Transverse colon (tissue), 3 donors: ENCODE results near the gene SOX5.

Source experiments
- EP300 ChIP-seq: sonication (generic); formaldehyde crosslinking; IDR thresholded peaks from one replicate; pipeline ENCODE4 v1.6.1; 2017; ENCODE audit warnings: antibody characterized with exemption, low read depth
- TF ChIP-seq, protein P1 (sequence below), 5 experiments: fragments of 200-600 bp in 3 of 5; fragments of 450-650 bp in 2 of 5; sonication (generic) in 3 of 5; IDR thresholded peaks; 1 replicate in 2 of 5; 2 replicates in 3 of 5; pipeline ENCODE4 v1.5.1; 2016 to 2017; ENCODE audit warnings: antibody characterized with exemption in 5 of 5, inconsistent platforms in 3 of 5, mild to moderate bottlenecking in 2 of 5, moderate library complexity in 1 of 5

GRCh38 chr12:23945249-23945648, 4.2 kb downstream of the SOX5 start:
- TF ChIP-seq, protein P1, sequence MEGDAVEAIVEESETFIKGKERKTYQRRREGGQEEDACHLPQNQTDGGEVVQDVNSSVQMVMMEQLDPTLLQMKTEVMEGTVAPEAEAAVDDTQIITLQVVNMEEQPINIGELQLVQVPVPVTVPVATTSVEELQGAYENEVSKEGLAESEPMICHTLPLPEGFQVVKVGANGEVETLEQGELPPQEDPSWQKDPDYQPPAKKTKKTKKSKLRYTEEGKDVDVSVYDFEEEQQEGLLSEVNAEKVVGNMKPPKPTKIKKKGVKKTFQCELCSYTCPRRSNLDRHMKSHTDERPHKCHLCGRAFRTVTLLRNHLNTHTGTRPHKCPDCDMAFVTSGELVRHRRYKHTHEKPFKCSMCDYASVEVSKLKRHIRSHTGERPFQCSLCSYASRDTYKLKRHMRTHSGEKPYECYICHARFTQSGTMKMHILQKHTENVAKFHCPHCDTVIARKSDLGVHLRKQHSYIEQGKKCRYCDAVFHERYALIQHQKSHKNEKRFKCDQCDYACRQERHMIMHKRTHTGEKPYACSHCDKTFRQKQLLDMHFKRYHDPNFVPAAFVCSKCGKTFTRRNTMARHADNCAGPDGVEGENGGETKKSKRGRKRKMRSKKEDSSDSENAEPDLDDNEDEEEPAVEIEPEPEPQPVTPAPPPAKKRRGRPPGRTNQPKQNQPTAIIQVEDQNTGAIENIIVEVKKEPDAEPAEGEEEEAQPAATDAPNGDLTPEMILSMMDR (IDR thresholded peaks at IDR 0.05) = no peak
- TF ChIP-seq EP300 = no peak
